Lung microvascular endothelial cell (primary cell): ENCODE results near the gene ANKRD42. TPM values are rescaled to one million over a fixed set of nuclear protein-coding genes. Genes with fewer than 3 reads are reported as not detected.
A peak's percentile ranks its signal among the peaks of the same experiment; 100 is the strongest.
"Not testable (repeated sequence)": the region's sequence is repeated elsewhere in the genome, so short reads cannot be mapped to it uniquely, and the experiment has no call there.

Experiments
- DNase-seq, 2 donors: peaks; one replicate each; pipeline versions ENCODE4 v3.0.0 to v3.0.0-alpha.2; 2010; ENCODE audit warnings: low read depth in 2 of 2
- total RNA-seq: library from RNA; depleted of rRNA; stranded (reverse); fragments of >200 nt; gene quantifications from 2 replicates; pipeline ENCODE4 v1.2.1, GENCODE V29; 2014

Gene ANKRD42
- total RNA-seq, 1 donor from 2014 or later, result 3.0 TPM

- DNase-seq, result no peak
These were observed 44.6 kb downstream of the ANKRD42 start for GRCh38 chr11:83238111-83238510.

- DNase-seq, result peak; percentile 46 to 73
These were observed 47.9 kb downstream of the ANKRD42 start for GRCh38 chr11:83241291-83241946.

- no peak for DNase-seq
These were observed 55.9 kb downstream of the ANKRD42 start for GRCh38 chr11:83249445-83249844.

GRCh38 chr11:83249972-83250593 is 56.6 kb downstream of the ANKRD42 start:
- peak; percentile 58 to 71 for DNase-seq

- DNase-seq, result no peak
These were observed 58.8 kb downstream of the ANKRD42 start for GRCh38 chr11:83252266-83252665.

- no peak for DNase-seq
These were observed 59.4 kb downstream of the ANKRD42 start for GRCh38 chr11:83252941-83253340.

GRCh38 chr11:83255366-83255765 is 61.9 kb downstream of the ANKRD42 start:
- no peak for DNase-seq

- no peak for DNase-seq
These were observed 63.3 kb downstream of the ANKRD42 start for GRCh38 chr11:83256602-83257340.

GRCh38 chr11:83257761-83258168 is 64.3 kb downstream of the ANKRD42 start:
- DNase-seq, result peak in 1 of 2 donors; percentile 85

GRCh38 chr11:83259559-83259958 is 66.0 kb downstream of the ANKRD42 start:
- DNase-seq, result no peak

GRCh38 chr11:83265331-83265730 is 71.8 kb downstream of the ANKRD42 start:
- no peak for DNase-seq

- not testable (repeated sequence) for DNase-seq
These were observed 75.6 kb downstream of the ANKRD42 start for GRCh38 chr11:83269080-83269479.

GRCh38 chr11:83271734-83272133 is 78.2 kb downstream of the ANKRD42 start:
- not testable (repeated sequence) for DNase-seq

- DNase-seq, result peak in 1 of 2 donors; percentile 56
These were observed 79.1 kb downstream of the ANKRD42 start for GRCh38 chr11:83272627-83273026.

- no peak for DNase-seq
These were observed 82.6 kb downstream of the ANKRD42 start for GRCh38 chr11:83275888-83276641.

- DNase-seq, result no peak
These were observed 84.8 kb downstream of the ANKRD42 start for GRCh38 chr11:83278351-83278750.

GRCh38 chr11:83280256-83280655 is 86.7 kb downstream of the ANKRD42 start:
- DNase-seq, result no peak

GRCh38 chr11:83282084-83282716 is 88.7 kb downstream of the ANKRD42 start:
- DNase-seq, result no peak

- peak; percentile 9 to 19 for DNase-seq
These were observed 91.1 kb downstream of the ANKRD42 start for GRCh38 chr11:83284501-83285150.

GRCh38 chr11:83285151-83285770 is 91.7 kb downstream of the ANKRD42 start:
- peak in 1 of 2 donors; percentile 1 for DNase-seq
